ENCODE results near the gene PAX5. TPM values are rescaled to one million over a fixed set of nuclear protein-coding genes. Genes with fewer than 3 reads are reported as not detected.

The PAX5 gene
- total RNA-seq, 1 donor from 2014 or later: 0.32 TPM

- intact Hi-C loops (cut with micrococcal nuclease): no loop called here
Measured at GRCh38 chr9:36966371-36967097, 67.5 kb downstream of the PAX5 start.

DNA sequence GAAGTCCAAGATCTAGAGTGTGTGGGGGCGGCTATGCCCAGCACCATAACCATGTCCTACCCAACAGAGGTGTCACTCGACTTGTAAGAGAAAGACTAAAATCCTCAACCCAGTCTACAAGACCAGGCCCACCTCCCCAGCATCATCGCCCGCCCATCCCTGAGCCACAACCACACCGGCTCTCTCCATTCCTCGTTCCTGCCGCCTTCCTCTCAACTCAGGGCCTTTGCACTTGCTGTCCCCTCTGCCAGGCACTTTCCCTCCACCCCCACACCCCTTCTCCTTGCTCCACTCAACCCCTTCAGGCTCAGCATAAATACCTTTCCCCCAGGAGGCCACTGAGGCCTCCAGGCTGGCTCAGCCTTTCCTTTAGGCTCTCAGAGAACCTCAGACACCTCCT, 69.3 kb downstream of the PAX5 start:
- intact Hi-C loops (cut with micrococcal nuclease): no loop called here

DNA sequence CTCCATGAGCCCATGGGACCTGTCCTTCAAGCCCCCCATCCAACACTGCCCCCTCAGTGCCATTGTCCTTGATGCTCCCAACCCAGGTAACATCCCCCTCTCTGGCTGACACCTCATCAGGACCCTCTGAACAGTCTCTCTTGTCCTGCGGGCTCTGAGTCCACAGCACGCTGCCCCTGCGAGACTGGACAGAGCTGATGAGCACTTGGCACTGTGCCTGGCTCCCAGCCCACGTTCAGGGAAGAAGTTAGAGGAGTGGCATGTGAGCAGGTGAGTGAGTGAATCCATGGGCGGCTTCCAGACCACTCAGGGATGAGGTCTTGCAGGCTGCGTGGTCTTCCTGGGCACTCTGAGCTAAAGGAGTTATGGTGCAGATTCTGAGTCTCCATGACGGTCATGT, 70.7 kb downstream of the PAX5 start:
- intact Hi-C loops (cut with micrococcal nuclease): no loop called here

DNA sequence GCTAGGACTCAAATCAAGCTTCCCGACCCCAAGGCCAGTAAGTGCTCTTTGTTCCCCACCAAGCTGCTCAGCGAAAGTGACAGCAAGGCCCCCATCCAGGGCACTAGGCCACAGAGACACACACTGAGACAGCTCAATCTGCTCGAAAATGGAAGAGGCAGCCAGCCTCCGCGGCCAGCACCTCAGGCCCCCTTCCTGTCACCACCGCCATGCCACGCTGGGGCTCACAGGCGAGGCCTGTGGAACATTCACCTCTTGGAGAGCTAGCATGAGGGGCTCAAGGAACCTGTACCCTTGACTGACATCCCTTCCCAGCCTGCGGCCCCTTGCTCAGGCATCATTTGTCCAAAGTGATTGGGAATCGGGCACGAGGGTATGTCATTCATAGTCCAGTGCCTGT, 71.4 kb downstream of the PAX5 start:
- intact Hi-C loops (cut with micrococcal nuclease): no loop called here

DNA sequence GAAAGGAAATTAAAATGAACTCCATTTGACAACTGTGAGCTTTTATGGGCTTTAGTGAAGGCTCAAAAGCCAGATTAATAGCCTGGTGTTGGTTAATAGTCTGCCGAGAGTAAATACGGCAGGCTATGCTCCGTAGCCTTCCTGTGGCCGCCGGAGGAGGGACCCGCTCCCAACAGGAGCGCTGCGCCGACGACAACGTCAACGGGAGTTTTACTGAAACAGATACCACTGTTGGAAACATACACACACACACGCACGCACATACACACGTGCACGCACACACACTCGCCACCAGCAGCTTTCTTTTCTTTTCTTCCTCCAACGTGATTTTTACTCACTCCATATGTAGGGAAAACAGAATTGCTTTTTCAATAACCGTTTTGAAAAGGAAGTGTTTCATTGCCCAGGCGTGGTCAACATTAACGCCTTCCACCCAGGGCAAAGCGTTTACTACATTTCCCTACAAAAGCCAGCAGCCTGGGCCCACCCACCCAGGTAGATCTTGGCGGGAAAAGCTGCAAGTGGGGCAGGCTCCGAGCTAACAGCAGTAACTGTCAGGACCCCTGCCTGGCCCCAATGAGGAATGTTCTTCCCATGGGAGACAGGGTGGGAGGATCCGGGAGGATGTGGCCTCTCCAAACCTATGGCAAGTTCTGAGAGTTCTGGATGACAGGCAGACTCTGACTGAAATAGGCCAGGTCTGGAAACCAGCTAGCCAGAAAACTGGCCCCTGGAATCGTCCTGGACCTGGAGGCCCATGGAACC, 72.3 kb downstream of the PAX5 start:
- intact Hi-C loops (cut with micrococcal nuclease): no loop called here

GRCh38 chr9:36961051-36961450, 73.0 kb downstream of the PAX5 start:
- intact Hi-C loops (cut with micrococcal nuclease): no loop called here

GRCh38 chr9:36960575-36960955, 73.5 kb downstream of the PAX5 start:
- intact Hi-C loops (cut with micrococcal nuclease): no loop called here

GRCh38 chr9:36959681-36960574, 74.1 kb downstream of the PAX5 start:
- intact Hi-C loops (cut with micrococcal nuclease): no loop called here

DNA sequence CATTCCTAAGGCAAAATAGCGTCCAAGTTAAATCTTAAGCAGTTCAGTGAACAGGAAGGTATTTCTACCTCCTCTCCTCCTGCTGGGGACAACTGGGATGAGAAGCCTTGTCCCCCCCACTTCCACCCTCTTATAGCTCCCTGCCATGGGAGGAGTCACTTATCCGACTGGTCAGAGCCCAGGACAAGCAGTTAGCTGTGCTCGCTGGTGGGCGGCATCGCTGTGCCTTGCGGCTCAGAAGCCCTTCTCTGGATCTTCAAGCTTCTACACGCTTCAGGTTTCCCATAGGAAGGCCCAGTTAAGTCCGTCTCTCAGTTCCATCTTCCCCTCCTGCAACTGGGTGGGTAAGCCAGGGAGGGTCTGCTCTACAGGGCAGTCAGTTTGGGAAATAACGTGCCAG, 77.2 kb downstream of the PAX5 start:
- intact Hi-C loops (cut with micrococcal nuclease): no loop called here

DNA sequence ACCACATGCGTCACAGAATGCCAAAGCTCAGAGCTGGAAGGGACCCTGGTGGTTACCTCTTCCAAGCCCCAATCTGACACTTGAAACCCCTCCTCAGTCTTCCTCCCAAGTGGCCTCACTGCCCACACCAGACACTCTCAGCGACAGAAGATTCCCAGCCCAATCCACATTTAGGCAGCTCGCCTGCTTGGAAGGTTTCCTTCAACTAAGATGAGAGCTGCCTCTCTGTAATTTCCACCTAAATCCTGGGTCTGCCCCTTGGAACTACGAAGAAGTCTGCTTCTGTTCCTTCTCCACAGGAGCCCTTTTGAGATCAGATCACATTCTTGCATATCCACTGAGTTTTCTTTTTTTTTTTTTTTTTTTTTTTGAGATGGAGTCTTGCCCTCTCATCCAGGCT, 83.7 kb downstream of the PAX5 start:
- intact Hi-C loops (cut with micrococcal nuclease): loop anchor here (2.0 kb wide), 1 partner anchor 14 kb away; no protein-coding TSS in a partner anchor

DNA sequence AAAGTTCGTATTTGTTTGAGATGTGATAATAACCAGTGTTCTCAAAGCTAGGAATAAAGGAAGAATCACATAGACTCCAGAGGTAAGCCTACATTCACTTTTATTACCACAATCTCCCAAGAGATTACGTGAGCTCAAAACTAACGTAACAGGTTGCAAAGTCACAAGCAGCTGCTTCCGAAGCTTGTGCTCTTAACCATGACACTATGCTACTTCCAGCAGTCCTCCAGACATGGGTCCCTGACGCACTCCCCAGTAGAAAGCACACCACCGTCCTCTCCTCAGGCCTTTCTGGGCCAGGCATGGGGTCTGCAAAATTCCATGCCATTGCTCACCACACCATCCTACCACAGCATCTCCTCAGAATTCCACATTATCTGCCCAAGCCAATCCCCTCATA, 84.6 kb downstream of the PAX5 start:
- intact Hi-C loops (cut with micrococcal nuclease): no loop called here

DNA sequence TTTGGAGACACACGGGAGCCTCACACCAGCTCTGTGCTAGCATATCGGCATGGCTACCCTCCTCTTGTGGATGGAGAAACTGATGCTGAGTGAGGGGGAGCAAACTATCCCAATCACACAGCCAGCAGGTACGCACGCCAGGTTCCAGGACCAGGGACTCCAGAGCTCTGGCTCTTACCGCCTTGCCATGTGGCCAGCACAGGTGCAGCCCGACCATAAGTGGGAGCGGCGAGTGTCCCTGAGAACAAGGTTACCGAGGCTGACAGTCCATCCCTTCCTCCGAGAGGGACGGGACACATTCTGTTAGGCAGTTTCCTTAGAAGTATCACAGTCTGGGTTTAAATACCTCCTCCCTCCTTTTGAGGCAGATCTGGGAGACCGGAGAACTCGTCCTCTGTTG, 86.0 kb downstream of the PAX5 start:
- intact Hi-C loops (cut with micrococcal nuclease): no loop called here

DNA sequence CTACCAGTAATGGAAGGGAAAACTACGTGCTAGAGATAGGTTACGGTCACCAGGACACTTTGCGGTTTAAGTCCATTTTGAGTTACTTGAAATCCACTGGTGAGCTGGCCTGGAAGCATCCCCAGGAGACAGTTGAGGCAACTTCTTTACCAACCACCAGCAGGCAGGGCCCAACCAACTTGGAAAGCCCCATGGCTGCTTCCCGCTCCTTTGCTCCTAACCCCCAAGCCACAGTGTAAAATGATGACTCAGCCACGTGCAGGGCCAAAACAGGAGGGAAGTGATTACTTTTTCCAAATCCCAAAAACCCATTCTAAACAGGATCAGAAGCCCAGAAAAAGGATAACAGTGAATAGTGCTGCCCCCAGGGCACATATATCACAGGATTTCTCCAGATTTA, 87.4 kb downstream of the PAX5 start:
- intact Hi-C loops (cut with micrococcal nuclease): no loop called here

- intact Hi-C loops (cut with micrococcal nuclease): no loop called here
Measured at GRCh38 chr9:36945999-36946398, 88.1 kb downstream of the PAX5 start.

DNA sequence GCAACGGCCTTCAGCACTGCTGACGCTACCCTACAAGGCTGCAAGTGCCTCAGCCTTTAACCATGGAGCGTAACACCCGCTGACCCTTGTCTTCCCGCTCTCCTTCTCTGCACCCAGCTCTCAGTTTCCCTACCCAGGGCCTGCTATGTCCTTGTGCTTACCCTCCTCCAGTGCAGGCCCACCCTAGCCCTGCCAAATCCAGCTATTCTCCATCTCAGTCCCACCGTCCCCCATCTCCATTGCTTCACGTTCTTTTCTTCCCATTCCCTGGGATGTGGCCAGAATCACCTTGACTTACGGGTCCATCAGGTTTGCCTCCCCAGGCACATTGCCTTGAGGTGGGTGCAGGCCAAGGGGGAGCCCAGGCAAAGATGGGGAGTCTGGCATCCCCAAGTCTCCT, 91.2 kb downstream of the PAX5 start:
- intact Hi-C loops (cut with micrococcal nuclease): no loop called here

DNA sequence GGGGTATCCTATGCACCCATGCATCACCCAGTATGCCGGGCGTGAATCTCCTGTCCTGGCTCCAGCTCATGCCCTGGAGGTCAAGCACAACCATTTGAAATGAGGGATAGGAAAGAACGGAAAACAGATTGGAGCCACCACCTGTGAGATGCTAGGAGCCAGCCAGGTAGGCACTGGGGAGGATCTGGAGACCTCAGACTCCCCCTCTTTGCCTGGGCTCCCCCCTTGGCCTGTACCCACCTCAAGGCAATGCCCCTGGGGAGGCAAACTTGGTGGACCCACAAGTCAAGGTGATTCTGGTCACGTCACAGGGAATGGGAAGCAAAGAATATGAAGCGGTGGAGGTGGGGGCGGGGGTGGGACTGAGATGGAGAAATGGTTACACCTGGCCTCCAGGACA, 92.6 kb downstream of the PAX5 start:
- intact Hi-C loops (cut with micrococcal nuclease): no loop called here

GRCh38 chr9:36940881-36941280, 93.2 kb downstream of the PAX5 start:
- intact Hi-C loops (cut with micrococcal nuclease): no loop called here

GRCh38 chr9:36940500-36940853, 93.6 kb downstream of the PAX5 start:
- intact Hi-C loops (cut with micrococcal nuclease): no loop called here

- intact Hi-C loops (cut with micrococcal nuclease): loop anchor here (10.0 kb wide), 1 partner anchor 45 kb away; no protein-coding TSS in a partner anchor
Measured at GRCh38 chr9:36939655-36940499, 94.2 kb downstream of the PAX5 start.

GRCh38 chr9:36939214-36939613, 94.9 kb downstream of the PAX5 start:
- intact Hi-C loops (cut with micrococcal nuclease): loop anchor here (10.0 kb wide), 1 partner anchor 46 kb away; no protein-coding TSS in a partner anchor

DNA sequence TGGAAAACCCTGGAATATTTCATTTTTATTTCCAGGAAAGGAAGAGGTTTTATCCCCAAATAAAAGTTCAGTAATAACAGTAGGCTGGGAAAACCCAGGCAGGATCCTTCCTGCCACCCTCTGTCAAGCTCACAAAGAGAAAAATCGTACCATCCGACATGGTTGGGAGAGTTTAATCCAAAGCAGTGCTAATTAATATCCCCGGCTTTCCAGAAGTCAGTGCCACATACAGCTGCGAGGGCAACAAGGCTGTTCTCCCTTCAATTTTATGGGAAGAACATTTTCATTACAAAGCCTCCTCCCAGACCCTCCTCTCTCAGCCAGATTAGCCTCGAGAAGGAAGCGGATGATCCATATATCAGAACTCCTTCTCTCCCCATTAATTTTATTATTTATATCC, 95.5 kb downstream of the PAX5 start:
- intact Hi-C loops (cut with micrococcal nuclease): loop anchor here (10.0 kb wide), 1 partner anchor 46 kb away; no protein-coding TSS in a partner anchor

All from T-helper 1 cell treated with Interleukin-12 subunit alpha and Interleukin-12 subunit beta and Interleukin-4 antibody, amounts not matched to agents 30 ng/mL and 1 ng/mL, for 36 hours (primary cell).